ENCODE data around the gene BORCS5.
A peak's percentile ranks its signal among the peaks of the same experiment; 100 is the strongest.
"Not testable (repeated sequence)": the region's sequence is repeated elsewhere in the genome, so short reads cannot be mapped to it uniquely, and the experiment has no call there.

Gene BORCS5

DNA sequence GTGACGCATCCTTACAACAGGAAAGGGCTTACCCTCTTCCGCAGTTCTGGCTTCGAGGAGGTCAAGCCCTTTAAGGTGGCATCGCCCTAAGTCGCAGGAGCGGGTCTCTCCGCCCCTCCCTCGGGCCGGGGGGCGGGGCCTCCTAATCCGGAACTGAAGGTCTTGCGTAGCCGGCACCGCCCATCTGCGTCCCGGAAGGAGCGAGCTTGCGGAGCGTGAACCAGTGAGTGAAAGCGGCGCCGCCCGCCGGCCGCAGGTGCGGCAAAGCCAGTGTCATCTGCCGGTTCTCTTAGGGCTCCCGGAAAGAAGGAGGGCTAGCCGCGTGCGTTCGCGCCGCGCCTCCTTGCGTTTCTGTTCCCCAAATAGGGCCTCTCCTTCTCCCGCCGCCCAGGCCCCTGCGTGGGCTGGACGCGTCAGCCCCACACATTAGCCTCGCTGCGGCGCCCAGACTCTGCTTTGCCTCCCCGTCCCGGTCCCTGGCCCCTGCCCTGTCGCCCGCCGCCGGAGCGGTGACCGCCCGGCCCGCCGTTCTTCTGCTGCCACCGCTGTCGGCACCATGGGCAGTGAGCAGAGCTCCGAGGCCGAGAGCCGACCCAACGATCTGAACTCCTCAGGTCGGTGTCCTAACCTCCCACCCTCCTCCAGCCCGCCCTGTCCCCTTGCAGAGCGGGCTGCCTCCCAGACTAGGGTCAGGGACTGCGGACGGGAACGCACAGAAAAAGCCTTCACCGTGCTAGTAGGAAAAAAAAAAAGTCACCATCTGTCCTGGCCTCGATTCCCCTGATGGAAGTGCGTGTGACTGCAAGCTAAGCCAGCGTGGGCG, at the start of gene BORCS5:
Gene BORCS5 (plus strand): TSS at position 183 of the 823 bp plus-strand sequence. CDS start 374 bp downstream, at position 557.
- Histone ChIP-seq H3K27ac (ENCODE audit: low read depth, low read length) (peak within 1 kb of the TSS; percentile 84), H3K9me3 (ENCODE audit: insufficient read depth, low read length) (no peaks in the 10 kb centered on the region), H3K36me3 (ENCODE audit: low read length) (no peaks in the 10 kb centered on the region), H3K9ac (ENCODE audit: low read length) (peak within 1 kb of the TSS; percentile 88), H2AFZ (ENCODE audit: low read depth, low read length, severe bottlenecking) (peak within 1 kb of the TSS; percentile 82), H3K9me2 (replicated peaks; ENCODE audit: insufficient read depth, low read length) (no peaks in the 10 kb centered on the region), H4K20me1 (ENCODE audit: low read depth, low read length) (no peaks in the 10 kb centered on the region), H3K4me2 (ENCODE audit: low read depth, low read length, poor library complexity, severe bottlenecking) (peak within 1 kb of the TSS; percentile 99), H3K4me3 (ENCODE audit: insufficient read depth, low read length, poor library complexity, severe bottlenecking) (peak within 1 kb of the TSS; percentile 63), H3F3A (ENCODE audit: insufficient read depth) (peaks cover 13% of the 10 kb centered on the region), H3K27me3 (ENCODE audit: low read length) (no peaks in the 10 kb centered on the region), H3K79me2 (ENCODE audit: insufficient read depth, low read length) (peaks cover 10% of the 10 kb centered on the region)
- TF ChIP-seq EZH2phosphoT487 (conservative IDR thresholded peaks at IDR 0.05; ENCODE audit: low read length), result no peak
- TF ChIP-seq, protein P1, sequence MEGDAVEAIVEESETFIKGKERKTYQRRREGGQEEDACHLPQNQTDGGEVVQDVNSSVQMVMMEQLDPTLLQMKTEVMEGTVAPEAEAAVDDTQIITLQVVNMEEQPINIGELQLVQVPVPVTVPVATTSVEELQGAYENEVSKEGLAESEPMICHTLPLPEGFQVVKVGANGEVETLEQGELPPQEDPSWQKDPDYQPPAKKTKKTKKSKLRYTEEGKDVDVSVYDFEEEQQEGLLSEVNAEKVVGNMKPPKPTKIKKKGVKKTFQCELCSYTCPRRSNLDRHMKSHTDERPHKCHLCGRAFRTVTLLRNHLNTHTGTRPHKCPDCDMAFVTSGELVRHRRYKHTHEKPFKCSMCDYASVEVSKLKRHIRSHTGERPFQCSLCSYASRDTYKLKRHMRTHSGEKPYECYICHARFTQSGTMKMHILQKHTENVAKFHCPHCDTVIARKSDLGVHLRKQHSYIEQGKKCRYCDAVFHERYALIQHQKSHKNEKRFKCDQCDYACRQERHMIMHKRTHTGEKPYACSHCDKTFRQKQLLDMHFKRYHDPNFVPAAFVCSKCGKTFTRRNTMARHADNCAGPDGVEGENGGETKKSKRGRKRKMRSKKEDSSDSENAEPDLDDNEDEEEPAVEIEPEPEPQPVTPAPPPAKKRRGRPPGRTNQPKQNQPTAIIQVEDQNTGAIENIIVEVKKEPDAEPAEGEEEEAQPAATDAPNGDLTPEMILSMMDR (IDR thresholded peaks at IDR 0.05; ENCODE audit: insufficient read depth, low read length, poor library complexity, severe bottlenecking), result no peak

DNA sequence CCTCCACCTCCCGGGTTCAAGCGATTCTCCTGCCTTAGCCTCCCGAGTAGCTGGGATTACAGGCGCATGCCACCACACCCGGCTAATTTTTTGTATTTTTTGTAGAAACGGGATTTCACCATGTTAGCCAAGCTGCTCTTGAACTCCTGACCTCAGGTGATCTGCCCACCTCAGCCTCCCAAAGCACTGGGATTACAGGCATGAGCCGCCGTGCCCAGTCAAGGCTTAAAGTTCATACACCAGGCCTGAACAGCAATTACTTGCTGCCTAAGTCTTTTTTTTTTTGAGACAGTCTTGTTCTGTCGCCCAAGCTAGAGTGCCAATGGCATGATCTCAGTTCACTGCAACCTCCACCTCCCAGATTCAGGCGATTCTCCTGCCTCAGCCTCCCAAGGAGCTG, 46.2 kb upstream of the BORCS5 start:
- H3K9ac ChIP-seq (ENCODE audit: low read length); H4K20me1 ChIP-seq (ENCODE audit: low read depth, low read length); H3F3A ChIP-seq (ENCODE audit: insufficient read depth); H2AFZ ChIP-seq (ENCODE audit: low read depth, low read length, severe bottlenecking); H3K9me3 ChIP-seq (ENCODE audit: insufficient read depth, low read length); H3K36me3 ChIP-seq (ENCODE audit: low read length); H3K27me3 ChIP-seq (ENCODE audit: low read length); H3K4me2 ChIP-seq (ENCODE audit: low read depth, low read length, poor library complexity, severe bottlenecking); H3K4me3 ChIP-seq (ENCODE audit: insufficient read depth, low read length, poor library complexity, severe bottlenecking); H3K79me2 ChIP-seq (ENCODE audit: insufficient read depth, low read length); H3K27ac ChIP-seq (ENCODE audit: low read depth, low read length); H3K9me2 ChIP-seq (replicated peaks; ENCODE audit: insufficient read depth, low read length): not testable (repeated sequence)

DNA sequence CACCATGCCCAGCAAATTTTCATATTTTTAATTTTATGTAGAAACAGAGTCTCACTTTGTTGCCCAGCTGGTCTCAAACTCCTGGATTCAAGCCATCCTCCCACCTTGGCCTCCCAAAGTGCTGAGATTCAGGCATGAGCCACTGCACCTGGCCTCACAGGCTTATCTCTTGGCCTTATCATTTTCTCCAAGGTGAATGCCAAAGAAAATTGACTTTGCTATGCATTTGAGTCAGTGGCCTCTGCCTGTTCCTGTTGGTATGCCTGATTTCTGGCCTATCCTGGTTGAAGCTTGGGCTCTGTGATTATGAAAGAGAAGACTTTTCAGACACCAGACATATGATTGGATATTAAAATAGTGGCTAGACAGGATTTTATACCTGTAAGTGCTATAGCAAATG, 41.0 kb upstream of the BORCS5 start:
- TF ChIP-seq EZH2phosphoT487 (conservative IDR thresholded peaks at IDR 0.05; ENCODE audit: low read length), result no peak
- TF ChIP-seq, protein P1 (IDR thresholded peaks at IDR 0.05; ENCODE audit: insufficient read depth, low read length, poor library complexity, severe bottlenecking), result no peak
- no peaks in the 10 kb centered on the region for H3K36me3 ChIP-seq (ENCODE audit: low read length)
- H3K9me3 ChIP-seq (ENCODE audit: insufficient read depth, low read length), result no peaks in the 10 kb centered on the region
- H3K9ac ChIP-seq (ENCODE audit: low read length), result no peak overlapping the region
- H2AFZ ChIP-seq (ENCODE audit: low read depth, low read length, severe bottlenecking), result no peak overlapping the region
- no peaks in the 10 kb centered on the region for H4K20me1 ChIP-seq (ENCODE audit: low read depth, low read length)
- H3K9me2 ChIP-seq (replicated peaks; ENCODE audit: insufficient read depth, low read length), result no peaks in the 10 kb centered on the region
- no peak overlapping the region for H3K4me2 ChIP-seq (ENCODE audit: low read depth, low read length, poor library complexity, severe bottlenecking)
- H3K4me3 ChIP-seq (ENCODE audit: insufficient read depth, low read length, poor library complexity, severe bottlenecking), result no peak overlapping the region
- H3K27ac ChIP-seq (ENCODE audit: low read depth, low read length), result no peak overlapping the region
- no peaks in the 10 kb centered on the region for H3F3A ChIP-seq (ENCODE audit: insufficient read depth)
- H3K27me3 ChIP-seq (ENCODE audit: low read length), result no peaks in the 10 kb centered on the region
- H3K79me2 ChIP-seq (ENCODE audit: insufficient read depth, low read length), result no peaks in the 10 kb centered on the region

DNA sequence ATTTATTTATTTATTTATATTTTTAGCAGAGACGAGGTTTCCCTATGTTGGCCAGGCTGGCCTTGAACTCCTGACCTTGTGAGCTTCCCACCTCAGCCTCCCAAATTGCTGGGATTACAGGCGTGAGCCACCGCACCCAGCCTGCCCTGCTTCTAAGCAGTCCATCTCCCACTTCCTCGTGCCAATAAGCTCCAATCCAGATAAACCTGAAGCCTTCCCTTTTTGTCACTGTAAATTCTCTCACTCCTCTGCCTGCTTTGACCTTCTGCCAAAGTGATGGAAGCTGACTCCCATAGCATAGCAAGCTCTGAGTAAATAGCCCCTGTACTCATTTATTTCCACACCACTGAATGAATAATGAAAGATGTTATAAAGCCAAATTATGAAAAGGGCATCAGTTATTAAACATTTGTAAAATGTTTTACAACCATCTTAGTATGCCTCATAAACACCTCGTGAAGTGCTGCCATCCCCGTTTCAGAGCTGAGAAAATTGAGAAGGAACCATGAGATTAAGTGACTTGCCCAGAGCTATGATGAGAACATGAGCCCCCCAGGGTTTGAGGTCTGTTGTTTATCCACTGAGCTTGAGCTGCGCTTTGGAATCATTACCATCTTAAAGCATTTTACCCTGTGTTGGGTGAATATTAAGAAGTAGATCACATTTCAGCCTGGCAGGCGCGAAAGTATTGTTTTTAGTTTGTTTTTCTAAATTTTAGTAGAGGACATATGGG, 37.3 kb upstream of the BORCS5 start:
- Histone ChIP-seq H3F3A (ENCODE audit: insufficient read depth) (no peaks in the 10 kb centered on the region), H3K36me3 (ENCODE audit: low read length) (no peaks in the 10 kb centered on the region), H3K9me2 (replicated peaks; ENCODE audit: insufficient read depth, low read length) (no peaks in the 10 kb centered on the region), H3K9me3 (ENCODE audit: insufficient read depth, low read length) (no peaks in the 10 kb centered on the region), H3K27me3 (ENCODE audit: low read length) (no peaks in the 10 kb centered on the region), H2AFZ (ENCODE audit: low read depth, low read length, severe bottlenecking) (no peak overlapping the region), H3K9ac (ENCODE audit: low read length) (no peak overlapping the region), H3K79me2 (ENCODE audit: insufficient read depth, low read length) (no peaks in the 10 kb centered on the region), H3K4me3 (ENCODE audit: insufficient read depth, low read length, poor library complexity, severe bottlenecking) (no peak overlapping the region), H3K27ac (ENCODE audit: low read depth, low read length) (no peak overlapping the region), H3K4me2 (ENCODE audit: low read depth, low read length, poor library complexity, severe bottlenecking) (no peak overlapping the region), H4K20me1 (ENCODE audit: low read depth, low read length) (no peaks in the 10 kb centered on the region)
- TF ChIP-seq EZH2phosphoT487 (conservative IDR thresholded peaks at IDR 0.05; ENCODE audit: low read length), result no peak
- TF ChIP-seq, protein P1 (IDR thresholded peaks at IDR 0.05; ENCODE audit: insufficient read depth, low read length, poor library complexity, severe bottlenecking), result no peak
